ENCODE data around the gene SLC7A7. TPM values are rescaled to one million over a fixed set of nuclear protein-coding genes. Genes with fewer than 3 reads are reported as not detected.

Gene SLC7A7
- total RNA-seq, 1 experiment from 2014 or later: 5.9 TPM

DNA sequence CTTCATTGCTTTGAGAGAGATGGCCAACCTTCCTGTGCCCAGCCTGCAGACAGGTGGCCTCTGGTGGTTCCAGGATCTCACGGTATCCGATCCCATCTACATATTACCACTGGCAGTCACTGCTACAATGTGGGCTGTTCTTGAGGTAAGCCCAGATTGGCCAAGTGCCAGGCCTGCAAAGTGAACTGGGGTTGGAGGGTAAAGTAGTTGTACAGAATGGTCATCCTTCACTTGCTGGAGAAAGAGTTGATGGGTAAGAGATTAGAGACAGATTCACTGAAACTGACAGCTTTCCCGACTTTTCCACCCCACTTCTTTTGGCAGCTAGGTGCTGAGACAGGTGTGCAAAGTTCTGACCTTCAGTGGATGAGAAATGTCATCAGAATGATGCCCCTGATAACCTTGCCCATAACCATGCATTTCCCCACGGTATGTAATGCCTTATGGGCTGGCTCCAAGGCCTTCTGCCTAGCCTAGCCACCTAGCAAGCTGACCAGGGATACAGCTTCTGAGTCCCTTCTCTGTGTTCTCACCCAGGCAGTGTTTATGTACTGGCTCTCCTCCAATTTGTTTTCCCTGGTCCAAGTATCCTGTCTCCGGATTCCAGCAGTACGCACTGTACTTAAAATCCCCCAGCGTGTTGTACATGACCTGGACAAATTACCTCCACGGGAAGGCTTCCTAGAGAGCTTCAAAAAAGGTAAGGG lies 44.6 kb downstream of the SLC7A7 start:
- no peak overlapping the region for H2AFZ ChIP-seq
- H3K9me2 ChIP-seq (ENCODE audit: insufficient read depth): no peaks in the 10 kb centered on the region
- H3K36me3 ChIP-seq (ENCODE audit: low read depth): peaks cover 4% of the 10 kb centered on the region; the same call in 1 of the 2 replicates
- H4K20me1 ChIP-seq (ENCODE audit: insufficient read depth): no peaks in the 10 kb centered on the region
- DNase-seq: no peak
- BruUV-seq (replicated peaks): no TSS peak
- no peak overlapping the region for H3K4me2 ChIP-seq
- TF ChIP-seq EZH2 (IDR thresholded peaks at IDR 0.05; ENCODE audit: low read depth): no peak
- TF ChIP-seq, protein P1, sequence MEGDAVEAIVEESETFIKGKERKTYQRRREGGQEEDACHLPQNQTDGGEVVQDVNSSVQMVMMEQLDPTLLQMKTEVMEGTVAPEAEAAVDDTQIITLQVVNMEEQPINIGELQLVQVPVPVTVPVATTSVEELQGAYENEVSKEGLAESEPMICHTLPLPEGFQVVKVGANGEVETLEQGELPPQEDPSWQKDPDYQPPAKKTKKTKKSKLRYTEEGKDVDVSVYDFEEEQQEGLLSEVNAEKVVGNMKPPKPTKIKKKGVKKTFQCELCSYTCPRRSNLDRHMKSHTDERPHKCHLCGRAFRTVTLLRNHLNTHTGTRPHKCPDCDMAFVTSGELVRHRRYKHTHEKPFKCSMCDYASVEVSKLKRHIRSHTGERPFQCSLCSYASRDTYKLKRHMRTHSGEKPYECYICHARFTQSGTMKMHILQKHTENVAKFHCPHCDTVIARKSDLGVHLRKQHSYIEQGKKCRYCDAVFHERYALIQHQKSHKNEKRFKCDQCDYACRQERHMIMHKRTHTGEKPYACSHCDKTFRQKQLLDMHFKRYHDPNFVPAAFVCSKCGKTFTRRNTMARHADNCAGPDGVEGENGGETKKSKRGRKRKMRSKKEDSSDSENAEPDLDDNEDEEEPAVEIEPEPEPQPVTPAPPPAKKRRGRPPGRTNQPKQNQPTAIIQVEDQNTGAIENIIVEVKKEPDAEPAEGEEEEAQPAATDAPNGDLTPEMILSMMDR (conservative IDR thresholded peaks at IDR 0.05): no peak
- peaks cover 27% of the 10 kb centered on the region for H3K79me2 ChIP-seq (ENCODE audit: low read depth)
- intact Hi-C loops (cut with micrococcal nuclease; ENCODE audit: unreplicated experiment): no loop called here
- no peak overlapping the region for H3K27ac ChIP-seq
- no peaks in the 10 kb centered on the region for H3F3A ChIP-seq (ENCODE audit: insufficient read depth, low read depth)
- POLR2A ChIA-PET (ENCODE audit: unreplicated experiment): no interaction called here
- no peak overlapping the region for H3K4me3 ChIP-seq
- H3K9me3 ChIP-seq (ENCODE audit: insufficient read depth, low read depth): no peaks in the 10 kb centered on the region
- CTCF ChIA-PET: no interaction called here
- H3K4me1 ChIP-seq (replicated peaks; ENCODE audit: insufficient read depth): peaks cover 3% of the 10 kb centered on the region
- no peaks in the 10 kb centered on the region for H3K27me3 ChIP-seq (ENCODE audit: insufficient read depth, low read depth)

DNA sequence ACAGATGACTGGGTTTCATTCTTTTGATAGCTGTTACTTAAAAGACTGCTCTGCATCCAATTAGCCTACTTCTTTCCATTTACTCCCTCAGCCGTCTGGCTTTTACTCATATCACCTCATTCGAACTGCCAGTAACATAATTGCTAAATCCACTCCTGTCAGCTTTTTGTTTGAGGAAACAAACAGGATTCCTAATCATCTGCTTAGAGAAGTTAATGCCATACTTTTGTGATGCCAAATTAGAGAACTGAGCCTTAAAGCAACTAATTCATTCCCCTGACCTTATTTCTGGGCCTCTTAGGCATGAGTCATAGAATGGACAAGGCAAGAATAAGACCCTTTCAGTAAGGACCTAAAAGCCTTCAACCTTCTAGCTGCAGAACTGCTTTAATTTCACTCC lies 45.9 kb downstream of the SLC7A7 start:
- H3K4me3 ChIP-seq: no peak overlapping the region
- TF ChIP-seq, protein P1 (conservative IDR thresholded peaks at IDR 0.05): no peak
- H3K4me1 ChIP-seq (replicated peaks; ENCODE audit: insufficient read depth): peaks cover 7% of the 10 kb centered on the region
- no TSS peak for BruUV-seq (replicated peaks)
- intact Hi-C loops (cut with micrococcal nuclease; ENCODE audit: unreplicated experiment): loop anchor here (5.0 kb wide), 1 partner anchor 117 kb away; no protein-coding TSS in a partner anchor
- no peak overlapping the region for H2AFZ ChIP-seq
- H3K4me2 ChIP-seq: no peak overlapping the region
- H4K20me1 ChIP-seq (ENCODE audit: insufficient read depth): no peaks in the 10 kb centered on the region
- no peak overlapping the region for H3K27ac ChIP-seq
- no peaks in the 10 kb centered on the region for H3K9me2 ChIP-seq (ENCODE audit: insufficient read depth)
- no peaks in the 10 kb centered on the region for H3F3A ChIP-seq (ENCODE audit: insufficient read depth, low read depth)
- H3K79me2 ChIP-seq (ENCODE audit: low read depth): peaks cover 35% of the 10 kb centered on the region
- POLR2A ChIA-PET (ENCODE audit: unreplicated experiment): no interaction called here
- H3K9me3 ChIP-seq (ENCODE audit: insufficient read depth, low read depth): no peaks in the 10 kb centered on the region
- CTCF ChIA-PET: no interaction called here
- no peak for DNase-seq
- H3K36me3 ChIP-seq (ENCODE audit: low read depth): peaks cover 4% of the 10 kb centered on the region; the same call in 1 of the 2 replicates
- H3K27me3 ChIP-seq (ENCODE audit: insufficient read depth, low read depth): no peaks in the 10 kb centered on the region

DNA sequence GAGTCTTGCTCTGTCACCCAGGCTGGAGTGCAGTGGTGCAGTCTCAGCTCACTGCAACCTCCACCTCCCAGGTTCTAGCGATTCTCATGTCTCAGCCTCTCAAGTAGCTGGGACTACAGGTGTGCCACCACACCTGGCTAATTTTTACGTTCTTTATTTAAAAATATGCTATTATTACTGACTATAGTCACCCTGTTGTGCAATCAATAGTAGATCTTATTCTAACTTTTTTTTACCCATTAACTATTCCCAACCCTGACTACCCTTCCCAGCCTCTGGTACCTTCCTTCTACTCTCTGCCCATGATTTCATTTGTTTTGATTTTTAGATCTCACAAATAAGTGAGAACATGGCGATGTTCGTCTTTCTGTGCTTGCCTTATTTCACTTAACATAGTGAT lies 46.3 kb downstream of the SLC7A7 start:
- TF ChIP-seq, protein P1 (conservative IDR thresholded peaks at IDR 0.05): no peak
- no peak for TF ChIP-seq EZH2 (IDR thresholded peaks at IDR 0.05; ENCODE audit: low read depth)
- intact Hi-C loops (cut with micrococcal nuclease; ENCODE audit: unreplicated experiment): loop anchor here (5.0 kb wide), 1 partner anchor 117 kb away; no protein-coding TSS in a partner anchor
- no peak for DNase-seq
- H3K27me3 ChIP-seq (ENCODE audit: insufficient read depth, low read depth): no peaks in the 10 kb centered on the region
- no TSS peak for BruUV-seq (replicated peaks)
- H3F3A ChIP-seq (ENCODE audit: insufficient read depth, low read depth): no peaks in the 10 kb centered on the region
- no peak overlapping the region for H3K27ac ChIP-seq
- no peak overlapping the region for H3K4me3 ChIP-seq
- ChIA-PET POLR2A (ENCODE audit: unreplicated experiment) (no interaction called here), CTCF (no interaction called here)
- no peaks in the 10 kb centered on the region for H3K9me3 ChIP-seq (ENCODE audit: insufficient read depth, low read depth)
- H3K4me1 ChIP-seq (replicated peaks; ENCODE audit: insufficient read depth): peaks cover 7% of the 10 kb centered on the region
- no peaks in the 10 kb centered on the region for H3K9me2 ChIP-seq (ENCODE audit: insufficient read depth)
- peaks cover 4% of the 10 kb centered on the region; the same call in 1 of the 2 replicates for H3K36me3 ChIP-seq (ENCODE audit: low read depth)
- no peak overlapping the region for H3K4me2 ChIP-seq
- H4K20me1 ChIP-seq (ENCODE audit: insufficient read depth): no peaks in the 10 kb centered on the region
- H3K79me2 ChIP-seq (ENCODE audit: low read depth): peaks cover 35% of the 10 kb centered on the region
- no peak overlapping the region for H2AFZ ChIP-seq

Data from PC-9 (cell line).